Measurements from ENCODE around the gene GPR137B.
A peak's percentile ranks its signal among the peaks of the same experiment; 100 is the strongest.
"Not testable (repeated sequence)": the region's sequence is repeated elsewhere in the genome, so short reads cannot be mapped to it uniquely, and the experiment has no call there.

GPR137B gene

DNA sequence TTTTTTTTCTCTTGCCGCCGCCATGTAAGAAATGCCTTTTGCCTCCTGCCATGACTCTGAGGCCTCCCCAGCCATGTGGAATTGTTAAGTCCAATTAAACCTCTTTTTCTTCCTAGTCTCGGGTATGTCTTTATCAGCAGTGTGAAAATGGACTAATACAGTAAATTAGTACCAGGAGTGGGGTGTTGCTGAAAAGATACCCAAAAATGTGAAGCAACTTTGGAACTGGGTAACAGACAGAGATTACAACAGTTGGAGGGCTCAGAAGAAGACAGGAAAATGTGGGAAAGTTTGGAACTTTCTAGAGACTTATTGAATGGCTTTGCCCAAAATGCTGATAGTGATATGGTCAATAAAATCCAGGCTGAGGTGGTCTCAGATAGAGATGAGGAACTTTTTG is 19.4 kb downstream of the GPR137B start:
- DNase-seq = not testable (repeated sequence)

DNA sequence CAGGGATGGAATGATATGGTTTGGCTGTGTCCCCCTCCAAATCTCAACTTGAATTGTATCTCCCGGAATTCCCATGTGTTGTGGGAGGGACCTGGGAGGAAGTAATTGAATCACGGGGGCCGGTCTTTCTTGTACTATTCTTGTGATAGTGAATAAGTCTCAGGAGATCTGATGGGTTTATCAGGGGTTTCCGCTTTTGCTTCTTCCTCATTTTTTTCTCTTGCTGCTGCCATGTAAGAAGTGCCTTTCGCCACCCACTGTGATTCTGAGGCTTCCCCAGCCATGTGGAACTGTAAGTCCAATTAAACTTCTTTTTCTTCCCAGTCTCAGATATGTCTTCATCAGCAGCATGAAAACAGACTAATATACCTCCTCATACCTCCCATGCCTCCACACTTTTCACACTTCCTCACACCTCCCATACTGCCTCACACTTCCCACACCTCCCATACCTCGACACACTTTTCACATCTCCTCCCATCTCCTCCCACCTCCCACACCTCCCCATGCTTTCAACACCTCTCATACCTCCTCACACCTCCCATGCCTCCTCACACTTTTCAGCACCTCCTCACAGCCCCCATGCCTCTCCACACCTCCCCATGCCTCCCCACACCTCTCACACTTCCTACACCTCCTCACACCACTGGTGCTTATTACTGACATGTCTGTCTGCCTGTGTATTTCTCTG is 21.3 kb downstream of the GPR137B start:
- DNase-seq = no peak

DNA sequence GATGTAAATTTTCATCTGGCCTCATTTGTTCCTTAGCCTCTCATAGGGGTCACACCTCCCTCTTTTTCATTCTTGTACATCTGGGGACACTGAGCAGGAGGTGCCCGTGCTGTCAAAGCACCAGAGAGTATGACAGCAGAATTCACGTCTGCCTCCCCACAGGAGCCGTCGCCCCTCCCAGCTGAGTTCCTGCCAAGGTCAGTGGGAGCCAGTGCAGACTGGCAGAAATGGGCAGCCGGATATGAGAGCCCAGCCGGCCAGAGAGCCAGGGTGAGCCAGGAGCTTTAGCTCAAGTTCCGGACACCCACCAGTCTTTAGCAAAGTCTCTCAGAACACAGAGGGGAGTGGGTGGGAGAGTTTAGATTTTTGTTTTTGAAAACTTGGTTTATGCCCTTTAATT is 21.9 kb downstream of the GPR137B start:
- DNase-seq = no peak

DNA sequence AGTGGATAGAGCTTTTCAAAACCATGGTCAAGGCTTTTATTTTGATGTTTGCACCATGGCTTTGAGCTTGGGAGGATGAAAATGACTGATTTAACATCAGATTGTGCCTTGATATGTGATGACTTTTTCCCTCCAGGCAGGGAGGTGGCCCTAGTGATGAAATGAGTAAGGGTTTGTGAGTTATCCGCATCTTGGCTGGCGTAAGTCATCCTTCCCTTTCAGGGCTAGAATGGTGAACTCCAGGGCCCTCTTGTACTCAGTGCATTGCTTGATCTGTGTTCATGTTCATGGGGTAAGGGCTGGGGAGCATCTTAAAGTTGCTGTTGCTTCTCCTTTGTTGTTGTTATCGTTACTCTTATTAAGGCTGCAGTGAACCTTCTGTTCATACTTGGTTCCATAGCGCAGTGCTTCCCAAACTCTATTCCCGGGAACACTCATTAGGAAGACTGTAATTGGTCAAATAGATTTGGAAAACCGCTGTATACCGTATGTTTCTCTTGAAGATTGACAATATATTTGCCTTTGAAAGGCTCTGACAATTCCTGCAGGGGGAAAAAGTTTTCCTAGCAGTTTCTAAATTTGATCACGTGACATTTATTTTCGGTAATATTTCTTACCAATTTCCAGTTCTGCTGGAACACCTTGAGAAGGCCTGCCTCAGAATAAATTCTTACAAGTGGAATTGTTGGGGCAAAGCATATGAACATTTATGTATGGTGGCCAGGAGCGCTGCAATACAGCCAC is 23.1 kb downstream of the GPR137B start:
- no peak for DNase-seq

DNA sequence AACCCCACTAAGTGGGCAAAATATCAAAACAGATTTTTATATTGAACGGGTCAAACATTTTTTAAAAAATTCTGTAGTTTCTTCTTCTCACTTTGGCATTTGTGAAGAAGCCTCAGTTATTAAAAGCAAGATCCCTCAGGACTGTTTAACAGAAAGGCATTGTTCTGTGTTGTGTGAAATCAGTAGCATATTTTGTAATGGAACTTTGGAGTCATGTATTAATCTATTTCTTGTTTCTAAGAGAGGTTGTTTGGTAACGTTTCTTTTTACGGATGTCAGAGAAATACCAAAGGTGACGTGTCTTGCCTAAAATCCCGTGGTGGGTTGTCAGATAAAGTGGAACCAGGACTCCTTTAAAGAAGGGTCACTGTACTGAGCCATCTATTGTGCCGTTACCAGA is 23.7 kb downstream of the GPR137B start:
- DNase-seq = no peak

DNA sequence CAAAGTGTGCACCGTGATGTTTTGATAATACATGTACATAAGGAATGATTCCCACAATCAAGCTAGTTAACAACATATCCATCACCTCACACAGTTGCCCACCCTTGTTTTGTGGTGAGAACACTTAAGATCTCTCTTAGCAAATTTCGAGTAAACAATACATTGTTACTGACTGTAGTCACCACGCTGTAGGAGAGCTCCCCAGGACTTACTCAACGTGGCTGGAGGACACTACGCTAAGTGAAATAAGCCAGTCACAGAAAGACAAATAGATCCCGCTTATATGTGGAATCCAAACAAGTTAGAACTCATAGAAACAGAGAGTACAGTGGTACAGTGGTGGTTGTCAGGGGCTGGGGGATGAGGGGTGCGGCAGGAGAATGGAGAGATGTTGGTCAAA is 24.8 kb downstream of the GPR137B start:
- DNase-seq = no peak

DNA sequence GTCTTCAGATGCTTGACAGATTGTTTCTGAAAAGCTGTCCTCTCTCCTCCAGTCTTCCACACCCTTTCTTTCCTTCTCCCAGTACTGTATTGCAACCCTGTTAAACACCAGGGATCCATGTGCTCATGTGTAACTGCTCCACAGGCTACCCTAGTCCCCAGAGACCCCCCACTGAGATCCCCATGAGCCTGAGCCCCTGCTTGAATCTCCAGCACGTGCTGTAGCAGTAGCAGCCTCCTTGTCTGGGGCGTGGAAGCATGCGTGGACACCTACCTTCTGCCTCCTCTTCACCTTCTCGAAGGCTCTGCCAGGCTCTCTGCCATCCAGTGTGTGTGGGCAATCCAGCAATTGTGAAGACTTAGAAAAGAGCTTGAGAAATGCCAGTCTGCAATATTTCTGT is 25.2 kb downstream of the GPR137B start:
- no peak for DNase-seq

DNA sequence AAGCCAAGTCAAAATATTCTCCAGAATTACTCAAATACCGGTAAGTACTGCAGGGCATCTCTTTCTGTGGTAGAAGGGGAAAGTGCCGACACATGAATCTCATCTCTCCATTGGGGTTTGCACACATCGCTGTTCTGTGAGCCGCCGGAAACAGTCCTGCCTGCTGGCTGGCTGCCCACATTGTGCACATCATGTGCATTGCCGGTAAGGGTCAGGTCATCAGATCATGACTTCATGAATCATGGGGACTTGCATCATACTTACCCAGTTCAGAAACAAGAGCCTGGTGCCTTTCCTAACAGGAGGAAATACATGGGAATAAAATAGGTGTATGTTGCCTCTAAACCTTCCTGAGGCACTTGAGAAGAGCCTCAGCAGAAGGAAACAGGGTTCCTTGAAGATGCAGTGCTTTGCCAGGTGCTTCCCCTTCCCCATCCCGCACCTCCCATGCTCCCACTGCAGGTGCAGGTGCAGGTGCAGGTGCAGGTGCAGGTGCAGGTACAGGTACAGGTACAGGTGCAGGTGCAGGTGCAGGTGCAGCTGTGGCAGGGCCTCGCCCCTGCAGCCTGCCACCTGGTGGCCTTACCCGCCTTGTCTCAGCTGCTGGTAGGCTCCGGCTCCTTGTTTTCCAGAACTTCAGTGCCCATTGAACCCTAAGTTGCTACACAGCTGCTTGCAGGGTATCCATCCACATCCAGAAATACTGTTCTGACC is 26.5 kb downstream of the GPR137B start:
- DNase-seq = peak; percentile 31 to 44

DNA sequence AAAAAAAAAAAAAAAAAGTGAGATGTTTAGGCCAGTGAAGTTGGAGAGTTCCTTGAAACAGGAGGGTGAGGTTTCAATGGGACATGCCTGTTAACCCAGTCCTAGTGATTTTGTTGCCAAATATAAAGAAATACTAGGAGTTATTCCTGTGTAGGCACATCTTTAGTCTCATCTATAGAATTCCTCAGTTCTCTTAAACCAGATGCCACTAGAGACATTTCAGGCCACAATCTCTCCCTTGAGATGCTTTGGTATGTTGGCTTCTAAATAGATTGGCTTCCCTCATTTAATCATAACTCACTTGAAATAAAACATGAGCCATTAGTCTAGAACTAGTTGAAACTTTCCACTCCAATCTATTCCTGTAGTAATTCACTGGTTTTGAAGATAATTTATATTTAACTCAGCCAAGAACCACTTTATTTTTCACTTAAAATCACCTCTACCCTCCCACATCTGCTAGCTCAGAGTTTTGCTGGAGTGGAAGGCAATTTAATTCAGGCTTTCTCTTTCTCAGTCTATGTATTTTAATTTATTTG is 29.8 kb downstream of the GPR137B start:
- no peak for DNase-seq

DNA sequence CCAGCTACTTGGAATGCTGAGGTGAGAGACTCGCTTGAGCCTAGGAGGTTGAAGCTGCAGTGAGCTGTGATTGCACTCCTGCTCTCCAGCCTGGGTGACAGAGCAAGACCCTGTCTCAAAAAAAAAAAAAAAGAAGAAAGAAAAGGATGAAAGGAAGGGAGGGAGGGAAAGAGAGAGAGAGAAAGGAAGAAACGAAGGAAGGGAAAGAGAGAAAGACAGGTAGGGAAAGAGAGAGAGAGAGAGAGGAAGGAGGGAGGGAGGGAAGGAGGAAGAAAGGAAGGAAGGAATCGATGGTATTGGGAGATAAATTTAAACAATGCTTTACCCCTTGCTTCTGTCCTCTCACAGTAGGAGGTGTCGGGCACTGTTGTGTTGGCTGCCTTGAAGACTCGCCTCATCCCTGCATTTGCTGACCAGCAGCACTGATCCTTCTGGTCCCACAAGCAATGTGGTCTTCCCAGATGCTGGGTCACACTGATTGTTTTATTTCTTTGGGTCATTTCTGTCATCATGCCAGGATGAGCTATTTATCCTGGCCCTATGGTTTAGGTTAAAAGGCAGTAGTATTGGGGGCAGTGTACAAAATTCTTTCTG is 30.9 kb downstream of the GPR137B start:
- no peak for DNase-seq

DNA sequence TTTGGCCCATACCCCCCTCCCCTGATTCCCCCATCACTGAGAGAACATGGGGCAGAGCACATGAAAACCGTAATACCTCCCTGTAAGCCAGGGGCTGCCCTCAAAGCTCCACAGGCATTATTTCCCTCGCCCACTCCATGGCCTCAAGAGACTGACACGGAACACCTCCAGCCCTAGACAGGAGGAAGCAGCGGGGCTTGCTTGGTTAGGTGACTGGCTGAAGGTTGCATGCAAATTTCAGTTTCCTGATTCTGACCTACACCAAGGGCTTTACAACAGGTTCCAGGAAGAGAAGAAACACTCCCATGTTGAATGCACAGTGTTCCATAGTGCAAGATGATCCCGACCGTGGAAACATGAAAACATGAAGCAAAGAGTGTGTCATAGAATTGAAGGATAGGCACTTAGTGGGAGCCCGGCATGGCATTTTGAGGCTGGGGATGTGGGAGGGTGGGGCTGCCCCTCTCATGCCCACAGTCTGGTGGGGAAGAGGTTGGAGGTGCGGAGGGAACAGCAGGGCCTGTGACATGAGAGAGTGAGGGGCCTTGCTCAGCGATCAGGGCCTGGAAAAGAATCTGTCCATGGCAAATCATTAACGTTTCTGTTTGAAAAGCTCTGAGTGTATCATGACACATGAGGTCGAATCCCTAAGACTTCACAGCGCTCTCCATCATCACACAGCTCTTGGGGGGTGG is 33.5 kb downstream of the GPR137B start:
- no peak for DNase-seq

DNA sequence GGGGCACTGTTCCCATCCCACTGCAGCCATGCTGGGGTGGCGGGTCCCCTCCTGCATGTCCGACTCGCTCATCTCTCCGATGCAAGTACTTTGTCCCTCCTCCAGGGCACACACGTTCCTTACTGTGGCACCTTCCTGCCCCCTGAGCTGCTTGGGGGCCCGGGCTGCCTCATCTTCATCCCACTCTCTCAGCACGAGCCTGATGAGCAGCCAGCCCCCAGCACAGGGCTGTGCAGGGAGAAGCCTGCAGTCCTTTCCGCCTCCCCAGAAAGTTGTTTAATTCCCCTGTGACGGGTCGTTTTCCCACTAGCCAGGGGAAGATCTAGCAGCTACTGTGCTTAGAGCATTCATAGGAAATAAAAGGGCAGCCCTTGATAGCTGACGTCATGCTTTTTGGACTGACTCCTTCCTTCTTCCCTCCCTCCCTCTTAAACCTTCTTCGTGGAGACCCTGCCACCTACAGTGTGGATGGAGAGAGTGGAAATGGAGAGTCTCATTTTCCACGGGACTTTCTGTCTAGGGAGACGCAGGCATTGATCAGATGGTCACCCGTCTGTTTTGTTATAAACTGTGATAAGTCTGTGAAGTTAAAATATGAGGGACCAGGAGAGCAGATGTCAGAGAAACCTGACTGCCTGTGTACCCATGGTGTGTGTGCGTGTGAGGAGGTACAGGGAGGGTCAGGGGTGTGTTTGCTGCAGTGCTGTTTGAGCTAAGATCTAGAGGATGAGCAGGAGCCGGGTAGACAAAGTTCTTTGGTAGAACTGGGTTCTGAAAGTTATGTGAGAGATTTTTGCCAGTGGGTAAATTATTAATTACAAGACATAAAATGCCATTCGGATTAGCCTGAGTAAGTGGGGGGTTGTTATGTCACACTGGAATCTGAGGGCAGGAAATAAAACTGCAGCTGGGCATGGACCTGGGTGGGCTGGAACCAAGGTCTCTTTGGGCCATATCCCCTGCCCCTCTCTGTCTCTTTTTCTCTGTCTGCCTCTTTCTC is 34.3 kb downstream of the GPR137B start:
- no peak for DNase-seq

DNA sequence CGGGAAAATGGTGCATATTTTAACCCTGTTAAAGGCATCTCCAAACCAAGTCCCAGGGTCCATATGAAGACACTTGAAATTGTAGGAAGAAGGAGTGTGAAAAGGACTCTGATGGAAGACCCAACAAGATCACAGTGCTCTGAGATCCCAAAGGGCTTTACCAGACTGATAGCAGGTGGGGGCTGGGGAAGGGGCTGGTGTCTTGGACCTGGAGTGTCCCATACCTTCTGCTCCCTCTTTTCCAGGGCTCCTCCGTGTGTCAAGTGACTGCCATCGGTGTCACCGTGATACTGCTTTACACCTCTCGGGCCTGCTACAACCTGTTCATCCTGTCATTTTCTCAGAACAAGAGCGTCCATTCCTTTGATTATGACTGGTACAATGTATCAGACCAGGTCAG is 37.3 kb downstream of the GPR137B start:
- no peak for DNase-seq

DNA sequence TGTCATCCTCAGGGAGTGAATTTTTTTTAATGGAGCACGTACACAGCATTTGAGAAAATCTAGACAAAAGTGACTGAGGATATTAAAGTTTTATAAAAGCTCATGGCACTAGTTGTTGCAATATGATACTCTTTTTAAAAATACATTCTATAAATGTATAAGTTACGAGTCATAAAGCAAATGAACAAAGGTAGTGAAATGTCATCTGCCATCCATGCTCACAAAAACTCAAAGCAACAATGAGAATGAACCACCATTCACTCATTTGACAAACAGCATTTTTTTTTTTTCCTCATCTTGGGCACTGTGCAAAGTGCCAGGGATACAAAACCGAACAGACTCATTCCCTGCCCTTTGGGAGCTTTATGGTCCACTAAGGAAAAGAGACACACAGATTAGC is 38.7 kb downstream of the GPR137B start:
- DNase-seq = no peak

DNA sequence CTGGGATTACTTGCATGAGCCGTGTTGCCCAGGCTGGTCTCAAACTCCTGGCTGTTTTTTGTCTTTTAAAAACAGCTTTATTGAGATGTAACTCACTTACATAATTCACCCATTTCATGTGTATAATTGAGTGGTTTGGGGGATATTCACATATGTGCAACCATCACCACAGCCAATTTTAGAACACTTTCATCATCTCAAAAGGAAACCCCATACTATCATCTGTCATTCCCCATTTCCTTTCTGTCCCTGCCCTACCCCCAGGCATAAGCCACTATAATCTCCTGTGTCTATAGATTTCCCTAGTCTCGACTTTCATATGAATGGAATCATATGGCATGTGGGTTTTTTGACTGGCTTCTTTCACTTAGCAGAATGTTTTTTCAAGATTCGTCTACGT is 43.3 kb downstream of the GPR137B start:
- DNase-seq = no peak

DNA sequence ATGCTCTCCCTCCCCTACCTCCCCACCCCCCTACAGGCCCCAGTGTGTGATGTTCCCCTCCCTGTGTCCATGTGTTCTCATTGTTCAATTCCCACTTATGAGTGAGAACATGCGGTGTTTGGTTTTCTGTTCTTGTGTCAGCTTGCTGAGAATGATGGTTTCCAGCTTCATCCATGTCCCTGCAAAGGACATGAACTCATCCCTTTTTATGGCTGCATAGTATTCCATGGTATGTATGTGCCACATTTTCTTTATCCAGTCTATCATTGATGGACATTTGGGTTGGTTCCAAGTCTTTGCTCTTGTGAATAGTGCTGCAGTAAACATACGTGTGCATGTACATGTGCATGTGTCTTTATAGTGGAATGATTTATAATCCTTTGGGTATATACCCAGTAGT is 44.1 kb downstream of the GPR137B start:
- not testable (repeated sequence) for DNase-seq

DNA sequence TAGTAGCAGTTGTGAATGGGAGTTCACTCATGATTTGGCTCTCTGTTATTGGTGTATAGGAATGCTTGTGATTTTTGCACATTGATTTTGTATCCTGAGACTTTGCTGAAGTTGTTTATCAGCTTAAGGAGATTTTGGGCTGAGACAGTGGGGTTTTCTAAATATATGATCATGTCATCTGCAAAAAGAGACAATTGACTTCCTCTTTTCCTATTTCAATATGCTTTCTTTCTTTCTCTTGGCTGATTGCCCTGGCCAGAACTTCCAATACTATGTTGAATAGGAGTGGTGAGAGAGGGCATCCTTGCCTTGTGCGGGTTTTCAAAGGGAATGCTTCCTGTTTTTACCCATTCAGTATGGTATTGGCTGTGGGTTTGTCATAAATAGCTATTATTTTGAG is 45.7 kb downstream of the GPR137B start:
- DNase-seq = not testable (repeated sequence)

DNA sequence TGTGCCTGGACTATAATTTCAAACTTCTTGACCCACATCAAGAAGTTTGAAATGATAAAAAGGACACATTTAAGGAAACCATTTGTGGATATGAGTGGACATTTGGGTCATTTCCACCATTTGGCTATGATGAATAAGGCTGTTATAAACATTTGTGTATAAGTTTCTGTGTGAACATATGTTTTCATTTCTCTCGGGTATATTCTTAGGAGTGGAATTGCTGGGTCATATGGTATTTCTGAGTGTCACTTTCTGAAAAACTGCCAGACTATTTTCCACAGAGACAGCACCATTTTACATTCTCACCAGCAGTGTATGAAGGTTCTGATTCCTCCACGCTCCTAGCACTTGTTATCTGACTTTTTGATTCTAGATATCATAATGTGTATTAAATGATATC is 50.8 kb downstream of the GPR137B start:
- no peak for DNase-seq

DNA sequence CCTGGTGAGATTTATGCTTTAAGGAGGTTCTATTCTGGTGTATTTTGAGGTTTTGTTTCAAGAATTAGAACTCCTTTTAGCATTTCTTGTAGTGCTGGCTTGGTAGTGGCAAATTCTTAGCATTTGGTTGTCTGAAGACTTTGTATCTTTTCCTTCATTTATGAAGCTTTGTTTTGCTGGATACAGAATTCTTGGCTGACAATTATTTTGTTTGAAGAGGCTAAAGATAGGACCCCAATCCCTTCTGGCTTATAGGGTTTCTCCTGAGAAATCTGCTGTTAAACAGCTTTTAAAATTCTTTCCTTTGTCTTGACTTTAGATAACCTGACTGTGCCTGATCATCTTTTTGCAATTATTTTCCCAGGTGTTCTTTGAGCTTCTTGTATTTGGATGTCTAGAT is 58.6 kb downstream of the GPR137B start:
- no peak for DNase-seq

DNA sequence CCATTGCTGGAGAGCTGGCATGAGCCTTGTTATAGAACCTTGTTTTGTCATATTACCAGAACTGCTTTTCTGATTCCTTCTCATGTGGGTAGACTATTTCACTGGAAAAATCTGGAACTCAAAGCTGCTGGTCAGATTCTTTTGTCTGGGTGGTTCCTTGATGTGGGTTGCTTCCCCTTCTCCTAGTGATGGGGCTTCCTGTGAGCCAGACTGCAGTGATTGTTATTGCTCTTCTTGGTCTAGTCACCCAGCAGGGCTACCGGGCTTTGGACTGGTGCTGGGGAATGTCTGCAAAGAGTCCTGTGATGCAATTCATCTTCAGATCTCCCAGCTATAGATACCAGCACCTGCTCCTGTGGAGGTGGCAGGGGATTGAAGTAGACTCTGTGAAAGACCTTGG is 59.4 kb downstream of the GPR137B start:
- DNase-seq = no peak

DNA sequence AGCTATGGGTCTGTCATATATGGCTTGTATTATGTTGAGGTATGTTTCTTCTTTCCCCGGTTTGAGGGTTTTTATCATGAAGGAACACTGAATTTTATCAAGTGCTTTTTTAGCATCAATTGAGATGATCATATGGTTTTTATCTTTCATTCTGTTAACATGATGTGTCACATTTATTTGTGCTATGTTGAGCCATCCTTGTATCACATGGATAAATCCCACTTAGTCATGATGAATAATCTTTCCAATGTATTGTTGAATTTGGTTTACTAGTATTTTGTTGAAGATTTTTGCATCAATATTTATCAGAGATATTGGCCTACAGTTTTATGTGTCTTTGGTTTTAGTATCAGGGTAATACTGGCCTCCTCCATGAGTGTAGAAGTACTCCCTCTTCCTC is 61.7 kb downstream of the GPR137B start:
- no peak for DNase-seq

Data from activated CD4-positive, alpha-beta T cell treated with anti-CD3 and anti-CD28 coated beads, Interleukin-2, amount 50 U/mL, for 48 hours (primary cell).